ENCODE results near the gene SDK1. TPM values are rescaled to one million over a fixed set of nuclear protein-coding genes. Genes with fewer than 3 reads are reported as not detected.

Gene SDK1
- polyA plus RNA-seq, 2 of the 4 experiments (the other 2 are of a cell fraction), result 0.12 to 0.28 TPM

DNA sequence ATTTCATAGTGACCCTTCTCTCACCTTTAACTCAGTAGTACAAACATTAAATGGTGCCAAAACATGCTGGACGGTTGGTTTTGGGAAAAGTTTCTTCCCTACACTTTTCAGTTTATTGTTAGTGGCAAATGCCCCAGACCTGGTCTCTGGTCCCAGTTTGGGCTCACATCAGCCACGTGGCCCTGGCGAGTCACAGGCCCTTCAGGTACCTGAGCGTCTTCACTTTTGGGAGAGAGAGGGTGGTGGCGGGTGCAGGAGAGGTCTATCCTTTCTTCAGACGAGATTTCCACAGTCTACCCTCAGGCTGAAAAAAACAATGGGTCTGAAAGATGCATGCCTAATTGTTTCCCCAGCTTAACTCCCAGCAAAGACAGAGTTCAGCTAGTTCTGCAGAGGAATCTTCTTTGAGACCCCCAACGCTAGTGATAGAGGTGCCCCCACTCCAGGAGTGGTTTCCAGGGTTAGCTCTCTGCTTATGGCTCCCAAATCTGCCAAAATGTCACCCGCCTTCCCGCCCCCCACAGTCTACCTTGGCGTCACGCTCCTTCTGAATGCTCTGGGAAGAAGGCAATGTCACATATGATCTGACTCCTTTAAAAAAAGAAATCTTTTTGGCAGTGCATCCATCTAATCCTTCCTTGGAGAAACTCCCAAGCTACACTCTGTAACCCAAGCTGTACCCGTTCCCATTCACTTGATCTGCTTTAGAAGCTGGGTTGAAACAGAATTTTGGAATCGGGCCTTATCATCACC lies 996.3 kb downstream of the SDK1 start:
- 12% methylated on average over 13 of the region's 13 CpGs for WGBS (ENCODE audit: missing lambda C conversion rate)
- Histone ChIP-seq H3K27ac (no peak overlapping the region), H3K4me1 (no peaks in the 10 kb centered on the region), H3K4me2 (no peak overlapping the region), H3K4me3 (no peak overlapping the region), H3K9me3 (peaks cover 15% of the 10 kb centered on the region; the same call in 2 of the 3 replicates)
- POLR2A ChIA-PET, result no interaction called here
- DNase-seq (ENCODE audit: low read depth in 1 of 2, low spot score in 1 of 2) (no peak), FAIRE-seq (no peak), ATAC-seq (no peak)
- CTCF ChIA-PET, result interaction anchor here (0.6 to 1.5 kb wide), 3 partner anchors 8 to 319 kb away, joined by 3 to 5 read pairs (median 3); no protein-coding TSS in a partner anchor
- TF ChIP-seq ZSCAN20 (CRISPR knock-in tag; IDR thresholded peaks at IDR 0.05) (no peak), GATA3 (IDR thresholded peaks at IDR 0.05; ENCODE audit: borderline replicate concordance) (no peak), SMC3 (IDR thresholded peaks at IDR 0.05) (no peak), HDAC2 (IDR thresholded peaks at IDR 0.05) (no peak), NFE2L2 (conservative IDR thresholded peaks at IDR 0.05; ENCODE audit: low read length) (no peak), MAZ (IDR thresholded peaks at IDR 0.05; ENCODE audit: borderline replicate concordance, low read depth, low read length) (no peak), JUNB (IDR thresholded peaks at IDR 0.05) (no peak), FOSB (CRISPR knock-in tag; IDR thresholded peaks at IDR 0.05) (no peak)
- TF ChIP-seq, protein P1, sequence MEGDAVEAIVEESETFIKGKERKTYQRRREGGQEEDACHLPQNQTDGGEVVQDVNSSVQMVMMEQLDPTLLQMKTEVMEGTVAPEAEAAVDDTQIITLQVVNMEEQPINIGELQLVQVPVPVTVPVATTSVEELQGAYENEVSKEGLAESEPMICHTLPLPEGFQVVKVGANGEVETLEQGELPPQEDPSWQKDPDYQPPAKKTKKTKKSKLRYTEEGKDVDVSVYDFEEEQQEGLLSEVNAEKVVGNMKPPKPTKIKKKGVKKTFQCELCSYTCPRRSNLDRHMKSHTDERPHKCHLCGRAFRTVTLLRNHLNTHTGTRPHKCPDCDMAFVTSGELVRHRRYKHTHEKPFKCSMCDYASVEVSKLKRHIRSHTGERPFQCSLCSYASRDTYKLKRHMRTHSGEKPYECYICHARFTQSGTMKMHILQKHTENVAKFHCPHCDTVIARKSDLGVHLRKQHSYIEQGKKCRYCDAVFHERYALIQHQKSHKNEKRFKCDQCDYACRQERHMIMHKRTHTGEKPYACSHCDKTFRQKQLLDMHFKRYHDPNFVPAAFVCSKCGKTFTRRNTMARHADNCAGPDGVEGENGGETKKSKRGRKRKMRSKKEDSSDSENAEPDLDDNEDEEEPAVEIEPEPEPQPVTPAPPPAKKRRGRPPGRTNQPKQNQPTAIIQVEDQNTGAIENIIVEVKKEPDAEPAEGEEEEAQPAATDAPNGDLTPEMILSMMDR (IDR thresholded peaks at IDR 0.05), result no peak
- TF ChIP-seq, protein P2, sequence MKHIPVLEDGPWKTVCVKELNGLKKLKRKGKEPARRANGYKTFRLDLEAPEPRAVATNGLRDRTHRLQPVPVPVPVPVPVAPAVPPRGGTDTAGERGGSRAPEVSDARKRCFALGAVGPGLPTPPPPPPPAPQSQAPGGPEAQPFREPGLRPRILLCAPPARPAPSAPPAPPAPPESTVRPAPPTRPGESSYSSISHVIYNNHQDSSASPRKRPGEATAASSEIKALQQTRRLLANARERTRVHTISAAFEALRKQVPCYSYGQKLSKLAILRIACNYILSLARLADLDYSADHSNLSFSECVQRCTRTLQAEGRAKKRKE (CRISPR knock-in tag; IDR thresholded peaks at IDR 0.05; ENCODE audit: low read depth), result no peak
- TF ChIP-seq, protein P3, sequence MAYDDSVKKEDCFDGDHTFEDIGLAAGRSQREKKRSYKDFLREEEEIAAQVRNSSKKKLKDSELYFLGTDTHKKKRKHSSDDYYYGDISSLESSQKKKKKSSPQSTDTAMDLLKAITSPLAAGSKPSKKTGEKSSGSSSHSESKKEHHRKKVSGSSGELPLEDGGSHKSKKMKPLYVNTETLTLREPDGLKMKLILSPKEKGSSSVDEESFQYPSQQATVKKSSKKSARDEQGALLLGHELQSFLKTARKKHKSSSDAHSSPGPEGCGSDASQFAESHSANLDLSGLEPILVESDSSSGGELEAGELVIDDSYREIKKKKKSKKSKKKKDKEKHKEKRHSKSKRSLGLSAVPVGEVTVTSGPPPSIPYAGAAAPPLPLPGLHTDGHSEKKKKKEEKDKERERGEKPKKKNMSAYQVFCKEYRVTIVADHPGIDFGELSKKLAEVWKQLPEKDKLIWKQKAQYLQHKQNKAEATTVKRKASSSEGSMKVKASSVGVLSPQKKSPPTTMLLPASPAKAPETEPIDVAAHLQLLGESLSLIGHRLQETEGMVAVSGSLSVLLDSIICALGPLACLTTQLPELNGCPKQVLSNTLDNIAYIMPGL (CRISPR knock-in tag; IDR thresholded peaks at IDR 0.05; ENCODE audit: borderline replicate concordance), result no peak

DNA sequence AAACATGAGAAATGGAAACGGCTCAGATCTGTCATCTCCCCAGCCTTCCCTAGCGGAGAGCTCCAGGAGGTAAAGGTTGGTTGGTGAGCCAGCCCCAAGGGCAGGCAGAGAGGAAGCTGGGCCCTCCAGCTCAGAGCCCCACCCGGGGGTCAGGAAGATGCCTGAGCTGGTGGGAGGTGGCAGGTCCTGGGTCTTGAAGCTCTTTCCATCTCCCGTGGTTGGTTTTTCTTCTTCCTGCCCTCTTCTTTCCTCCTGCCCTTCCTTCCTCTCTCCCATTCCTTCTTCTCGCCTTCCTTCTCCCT lies 996.8 kb downstream of the SDK1 start:
- Histone ChIP-seq H3K4me3 (no peak overlapping the region), H3K9me3 (peaks cover 11% of the 10 kb centered on the region; the same call in 2 of the 3 replicates), H3K27ac (no peak overlapping the region), H3K4me2 (no peak overlapping the region), H3K4me1 (no peaks in the 10 kb centered on the region)
- TF ChIP-seq JUN (IDR thresholded peaks at IDR 0.05) (no peak), MYC (IDR thresholded peaks at IDR 0.05; ENCODE audit: borderline replicate concordance, low read length) (no peak), ZFP36 (IDR thresholded peaks at IDR 0.05; ENCODE audit: borderline replicate concordance, partially characterized antibody) (no peak), CHD4 (IDR thresholded peaks at IDR 0.05; ENCODE audit: borderline replicate concordance) (no peak), ZSCAN20 (CRISPR knock-in tag; IDR thresholded peaks at IDR 0.05) (no peak), HOXB13 (CRISPR knock-in tag; IDR thresholded peaks at IDR 0.05; ENCODE audit: low read depth) (no peak), EHF (CRISPR knock-in tag; IDR thresholded peaks at IDR 0.05) (no peak), MAZ (IDR thresholded peaks at IDR 0.05; ENCODE audit: borderline replicate concordance, low read depth, low read length) (no peak), NFE2L2 (conservative IDR thresholded peaks at IDR 0.05; ENCODE audit: low read length) (no peak), ZNF302 (CRISPR knock-in tag; IDR thresholded peaks at IDR 0.05) (no peak), RFX5 (IDR thresholded peaks at IDR 0.05) (no peak), FOSL2 (IDR thresholded peaks at IDR 0.05) (no peak), FOSL2 (CRISPR knock-in tag; IDR thresholded peaks at IDR 0.05) (no peak), HEYL (CRISPR knock-in tag; IDR thresholded peaks at IDR 0.05) (no peak)
- TF ChIP-seq, protein P4, sequence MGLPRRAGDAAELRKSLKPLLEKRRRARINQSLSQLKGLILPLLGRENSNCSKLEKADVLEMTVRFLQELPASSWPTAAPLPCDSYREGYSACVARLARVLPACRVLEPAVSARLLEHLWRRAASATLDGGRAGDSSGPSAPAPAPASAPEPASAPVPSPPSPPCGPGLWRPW (IDR thresholded peaks at IDR 0.05), result no peak
- TF ChIP-seq, protein P5, sequence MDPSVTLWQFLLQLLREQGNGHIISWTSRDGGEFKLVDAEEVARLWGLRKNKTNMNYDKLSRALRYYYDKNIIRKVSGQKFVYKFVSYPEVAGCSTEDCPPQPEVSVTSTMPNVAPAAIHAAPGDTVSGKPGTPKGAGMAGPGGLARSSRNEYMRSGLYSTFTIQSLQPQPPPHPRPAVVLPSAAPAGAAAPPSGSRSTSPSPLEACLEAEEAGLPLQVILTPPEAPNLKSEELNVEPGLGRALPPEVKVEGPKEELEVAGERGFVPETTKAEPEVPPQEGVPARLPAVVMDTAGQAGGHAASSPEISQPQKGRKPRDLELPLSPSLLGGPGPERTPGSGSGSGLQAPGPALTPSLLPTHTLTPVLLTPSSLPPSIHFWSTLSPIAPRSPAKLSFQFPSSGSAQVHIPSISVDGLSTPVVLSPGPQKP (IDR thresholded peaks at IDR 0.05; ENCODE audit: low read depth, low read length), result no peak
- TF ChIP-seq, protein P6, sequence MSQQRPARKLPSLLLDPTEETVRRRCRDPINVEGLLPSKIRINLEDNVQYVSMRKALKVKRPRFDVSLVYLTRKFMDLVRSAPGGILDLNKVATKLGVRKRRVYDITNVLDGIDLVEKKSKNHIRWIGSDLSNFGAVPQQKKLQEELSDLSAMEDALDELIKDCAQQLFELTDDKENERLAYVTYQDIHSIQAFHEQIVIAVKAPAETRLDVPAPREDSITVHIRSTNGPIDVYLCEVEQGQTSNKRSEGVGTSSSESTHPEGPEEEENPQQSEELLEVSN (IDR thresholded peaks at IDR 0.05; ENCODE audit: borderline replicate concordance, low read depth), result no peak
- DNase-seq (ENCODE audit: low read depth in 1 of 2, low spot score in 1 of 2) (no peak), FAIRE-seq (no peak), ATAC-seq (no peak)
- 5% methylated on average over 5 of the region's 5 CpGs for WGBS (ENCODE audit: missing lambda C conversion rate)
- ChIA-PET CTCF (interaction anchor here (0.8 to 1.5 kb wide), 2 partner anchors 8 to 50 kb away, joined by 3 to 5 read pairs; no protein-coding TSS in a partner anchor), POLR2A (no interaction called here)

All from A549 (cell line).